Mesodermal cell (in vitro differentiated cells): Measurements from ENCODE around the gene AUTS2.

Experiments
- H3K27ac ChIP-seq: 2 replicates; pipeline ENCODE4 v1.7.0; 2013; ENCODE audit warnings: mild to moderate bottlenecking, low read depth, low read length, moderate library complexity; ENCODE audit not compliant: severe bottlenecking
- H3K36me3 ChIP-seq: 2 replicates; pipeline ENCODE4 v1.7.1; 2013; ENCODE audit warnings: mild to moderate bottlenecking, low read length, moderate library complexity; ENCODE audit not compliant: control insufficient read depth, insufficient read depth
- H3K4me1 ChIP-seq: one replicate; pipeline ENCODE4 v1.7.1; 2013; ENCODE audit warnings: mild to moderate bottlenecking, low read length; ENCODE audit not compliant: insufficient read depth, control insufficient read depth, poor library complexity, severe bottlenecking
- H3K4me3 ChIP-seq: 2 replicates; pipeline ENCODE4 v1.7.0; 2013; ENCODE audit warnings: low read length, control low read depth, mild to moderate bottlenecking; ENCODE audit not compliant: insufficient read depth, poor library complexity, severe bottlenecking; ENCODE audit errors: extremely low read depth
- H3K9me3 ChIP-seq: 2 replicates; pipeline ENCODE4 v1.7.1; 2013; ENCODE audit warnings: mild to moderate bottlenecking, low read length, moderate library complexity; ENCODE audit not compliant: control insufficient read depth
- WGBS, 2 experiments: methylation state at CpG; one replicate each; pipeline ENCODE4 v1.1.5; 2013; ENCODE audit warnings: missing lambda C conversion rate in 2 of 2; ENCODE audit not compliant: insufficient coverage in 2 of 2; 5-methylcytosine and 5-hydroxymethylcytosine counted together

The AUTS2 gene

DNA sequence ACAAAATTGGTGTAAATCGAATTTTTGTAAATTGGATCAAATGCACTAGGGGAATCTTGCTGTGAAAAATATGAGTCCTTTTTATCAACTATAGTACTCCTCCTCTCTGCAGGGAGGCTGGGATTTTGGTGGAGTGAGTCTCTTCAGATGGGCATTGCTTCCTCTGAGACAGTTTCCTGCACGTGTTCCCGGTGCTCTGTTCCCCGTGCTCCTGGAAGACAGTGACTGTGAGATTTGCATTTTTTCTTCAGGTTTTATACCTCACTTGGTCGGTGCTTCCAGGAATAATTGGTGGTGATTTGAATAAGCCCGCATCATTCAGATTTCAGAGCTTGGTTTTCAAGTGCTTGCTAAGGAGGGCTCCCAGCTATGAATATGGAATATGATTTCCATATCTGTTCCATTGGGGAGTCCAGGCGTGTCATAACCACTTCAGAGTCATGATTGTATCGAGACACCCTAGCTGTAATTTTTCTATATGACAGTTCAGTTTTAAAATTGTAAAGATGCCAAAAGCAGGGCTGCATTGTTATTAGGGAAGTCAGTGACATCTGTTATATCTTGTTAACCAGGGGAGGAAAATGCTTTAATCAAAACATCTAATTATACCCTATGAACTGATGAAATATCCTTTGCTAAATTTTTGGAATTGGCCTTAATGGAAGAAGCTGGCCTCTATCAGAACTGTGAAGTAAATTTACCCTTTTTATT lies 12.3 kb downstream of the AUTS2 start:
- WGBS, 2 experiments, result 10 to 29% methylated on average over 2 to 5 of the region's 8 CpGs
- Histone ChIP-seq H3K27ac (no peak overlapping the region), H3K4me3 (no peak overlapping the region)

DNA sequence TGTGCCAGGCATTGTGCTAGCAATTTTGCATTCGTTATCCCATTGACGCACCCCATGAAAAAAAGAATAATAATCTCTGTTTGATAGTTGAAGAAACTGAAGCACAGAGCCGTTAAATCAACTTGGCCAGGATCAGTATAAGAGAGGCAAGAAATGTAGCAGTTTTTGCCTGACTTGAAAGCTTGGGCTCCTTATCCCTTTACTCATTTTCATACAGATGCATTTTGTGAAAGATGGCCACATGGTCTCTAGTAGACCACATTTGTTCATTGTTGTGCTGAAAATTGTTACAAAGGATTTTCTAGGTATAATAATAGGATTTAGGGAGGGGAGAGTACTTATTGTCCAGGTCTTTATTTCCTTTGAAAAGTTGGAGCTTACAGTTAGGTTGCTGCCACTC lies 14.7 kb downstream of the AUTS2 start:
- whole genome bisulfite sequencing, 2 experiments, result 85 to 100% methylated on average over 2 to 3 of the region's 3 CpGs
- H3K9me3 ChIP-seq, result no peaks in the 10 kb centered on the region
- H3K4me1 ChIP-seq, result peaks cover 21% of the 10 kb centered on the region
- no peaks in the 10 kb centered on the region for H3K36me3 ChIP-seq
- no peak overlapping the region for H3K27ac ChIP-seq
- H3K4me3 ChIP-seq, result no peak overlapping the region

More for the DNA sequence above, 12.3 kb downstream of the AUTS2 start:
- Histone ChIP-seq H3K4me1 (peaks cover 9% of the 10 kb centered on the region), H3K9me3 (no peaks in the 10 kb centered on the region), H3K36me3 (no peaks in the 10 kb centered on the region)

DNA sequence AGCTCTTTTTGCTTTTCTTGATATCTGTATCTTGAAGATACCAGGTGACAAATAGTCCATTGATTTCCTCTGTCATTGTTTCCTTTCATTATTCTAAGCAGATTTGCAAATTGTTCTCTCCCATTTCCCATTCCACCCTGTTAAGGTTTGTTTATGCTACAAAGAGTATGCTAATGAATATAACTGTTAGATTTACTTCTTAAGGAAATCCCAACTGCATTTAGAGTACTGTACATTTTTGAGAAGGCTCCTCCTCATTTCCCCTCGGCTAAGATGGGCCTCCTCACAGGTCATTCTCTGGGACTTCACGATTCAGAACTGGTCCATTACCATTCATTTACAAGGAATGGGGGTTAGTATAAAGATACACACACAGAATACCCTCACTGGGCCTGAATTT lies 15.6 kb downstream of the AUTS2 start:
- Histone ChIP-seq H3K4me1 (peaks cover 21% of the 10 kb centered on the region), H3K36me3 (no peaks in the 10 kb centered on the region), H3K27ac (no peak overlapping the region), H3K4me3 (no peak overlapping the region), H3K9me3 (no peaks in the 10 kb centered on the region)
- no CpG with 5 or more reads among the region's 2 CpGs for WGBS, 2 experiments

DNA sequence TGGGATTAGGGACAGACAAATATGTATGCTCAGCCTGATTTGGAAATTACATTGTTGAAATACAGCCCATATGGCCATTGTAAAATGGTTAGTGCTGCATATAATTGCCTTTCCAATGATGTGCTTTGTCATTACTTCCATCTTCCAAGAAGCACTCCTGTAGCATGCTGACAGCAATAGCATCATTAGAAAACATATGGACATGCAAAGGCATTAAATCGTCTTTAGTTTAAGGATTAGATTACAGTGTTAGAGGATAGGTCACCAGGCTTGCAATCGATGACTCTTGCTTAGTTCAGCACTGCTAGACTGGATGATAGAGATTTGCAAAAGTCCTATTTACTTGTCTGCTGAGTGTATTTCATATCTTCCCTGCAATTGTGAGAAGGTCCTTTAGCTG lies 17.4 kb downstream of the AUTS2 start:
- Histone ChIP-seq H3K27ac (no peak overlapping the region), H3K4me3 (no peak overlapping the region), H3K36me3 (no peaks in the 10 kb centered on the region), H3K4me1 (peaks cover 26% of the 10 kb centered on the region), H3K9me3 (no peaks in the 10 kb centered on the region)
- 96% methylated on average over 2 of the region's 2 CpGs for WGBS, 2 experiments

DNA sequence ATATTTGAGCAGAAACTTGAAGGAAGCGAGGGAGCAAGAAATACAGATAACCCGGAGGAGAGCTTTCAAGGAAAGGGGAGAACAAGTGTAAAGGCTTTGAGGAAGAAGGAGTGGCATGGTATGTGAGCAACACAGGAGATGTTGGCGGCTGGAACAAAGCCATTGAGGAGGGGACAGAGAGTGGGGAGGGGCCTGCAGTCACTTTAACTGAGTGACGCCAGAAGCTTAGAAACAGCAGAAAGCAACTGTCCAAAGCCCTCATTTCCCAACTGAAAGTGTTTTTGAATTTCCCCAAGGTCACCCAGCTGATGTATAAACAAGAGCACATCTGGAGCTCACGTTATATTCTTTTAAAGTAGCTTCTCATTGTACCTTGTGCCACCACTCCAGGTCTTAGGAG lies 19.1 kb downstream of the AUTS2 start:
- WGBS, 2 experiments, result 42 to 44% methylated on average over 5 of the region's 5 CpGs
- Histone ChIP-seq H3K4me3 (no peak overlapping the region), H3K9me3 (no peaks in the 10 kb centered on the region), H3K36me3 (no peaks in the 10 kb centered on the region), H3K27ac (no peak overlapping the region), H3K4me1 (peaks cover 38% of the 10 kb centered on the region)

DNA sequence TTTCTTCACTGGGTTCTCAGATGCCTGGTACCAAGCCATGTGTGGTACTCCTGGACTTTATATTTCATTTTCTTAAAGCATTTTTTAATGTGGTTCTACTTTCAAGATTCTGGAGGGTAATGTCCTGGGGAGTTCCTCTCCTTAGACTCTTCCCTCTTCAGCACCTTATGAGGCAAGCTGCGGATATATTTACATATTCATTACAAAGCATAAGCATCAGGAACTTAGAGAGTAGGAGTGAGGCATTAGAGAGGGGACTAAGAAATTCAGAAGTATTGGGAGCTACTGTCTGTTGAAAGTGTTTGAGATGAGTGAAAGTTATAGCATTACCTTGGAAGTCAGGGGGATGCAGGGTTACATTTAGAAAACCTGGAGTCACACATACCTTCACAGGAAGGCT lies 20.8 kb downstream of the AUTS2 start:
- no CpG with 5 or more reads among the region's 1 CpG for whole genome bisulfite sequencing, 2 experiments
- H3K4me3 ChIP-seq, result no peak overlapping the region
- H3K9me3 ChIP-seq, result no peaks in the 10 kb centered on the region
- no peaks in the 10 kb centered on the region for H3K36me3 ChIP-seq
- H3K4me1 ChIP-seq, result peaks cover 49% of the 10 kb centered on the region
- H3K27ac ChIP-seq, result no peak overlapping the region

DNA sequence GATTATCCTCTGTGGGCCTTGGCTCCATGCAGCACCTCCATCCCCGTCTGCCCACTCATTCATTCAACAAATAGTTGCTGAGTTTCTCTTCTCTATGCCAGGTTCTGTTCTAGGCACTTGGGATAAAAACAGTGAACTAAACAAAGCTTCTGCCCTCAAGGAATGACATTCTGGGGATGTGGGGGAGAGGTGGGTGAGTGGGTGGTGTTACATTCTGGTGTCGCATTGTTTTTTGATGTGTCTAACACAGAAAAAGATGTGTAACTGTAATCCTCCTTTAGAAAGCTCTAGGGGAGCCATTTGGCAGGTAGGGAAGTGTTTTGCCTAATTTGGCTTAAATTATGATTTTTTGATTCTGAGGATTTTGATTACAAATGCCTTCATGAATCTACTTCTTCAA lies 21.4 kb downstream of the AUTS2 start:
- Histone ChIP-seq H3K4me1 (peaks cover 51% of the 10 kb centered on the region), H3K9me3 (no peaks in the 10 kb centered on the region), H3K4me3 (no peak overlapping the region), H3K36me3 (no peaks in the 10 kb centered on the region), H3K27ac (no peak overlapping the region)
- WGBS, 2 experiments, result 80 to 90% methylated on average over 1 to 2 of the region's 2 CpGs

DNA sequence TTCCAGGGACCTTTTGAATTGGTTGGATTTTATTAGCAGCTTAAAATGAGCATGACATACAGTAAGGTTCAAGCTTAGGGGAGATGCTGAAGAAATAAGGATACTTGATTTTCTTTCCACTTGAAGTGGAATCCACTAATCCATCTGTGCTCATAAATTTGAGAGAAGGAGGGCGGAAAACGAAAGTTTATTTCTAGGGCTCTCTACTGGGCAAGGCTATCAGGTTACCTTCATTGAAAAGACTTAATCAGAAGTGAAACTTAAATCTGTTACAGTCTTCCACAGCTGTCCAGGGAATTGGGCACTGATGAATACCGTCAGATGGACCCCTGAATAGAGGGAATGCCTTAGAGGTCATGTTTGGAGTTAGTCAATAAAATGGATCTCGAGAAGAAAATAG lies 21.8 kb downstream of the AUTS2 start:
- 36 to 66% methylated on average over 2 to 4 of the region's 4 CpGs for WGBS, 2 experiments
- no peaks in the 10 kb centered on the region for H3K36me3 ChIP-seq
- H3K4me3 ChIP-seq, result no peak overlapping the region
- no peaks in the 10 kb centered on the region for H3K9me3 ChIP-seq
- peaks cover 56% of the 10 kb centered on the region for H3K4me1 ChIP-seq
- no peak overlapping the region for H3K27ac ChIP-seq

DNA sequence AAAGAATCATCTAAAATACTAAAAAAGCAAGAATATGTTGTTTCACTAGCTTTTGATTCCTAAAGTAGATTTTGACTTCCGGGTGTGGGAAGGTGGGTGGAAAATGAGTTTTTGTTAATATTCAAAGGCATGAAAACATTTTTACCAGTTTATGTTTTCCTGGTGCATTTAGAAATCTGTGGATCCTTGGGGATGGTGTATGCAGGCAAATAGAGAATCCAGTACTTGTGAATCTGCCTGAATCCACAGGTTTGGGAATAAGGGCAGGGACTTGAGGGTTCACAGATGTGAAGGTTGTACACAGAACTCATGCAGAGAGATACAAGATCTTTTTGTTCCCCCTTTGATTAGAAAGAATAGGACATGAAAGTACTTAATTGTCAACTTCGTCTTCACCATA lies 22.4 kb downstream of the AUTS2 start:
- no peaks in the 10 kb centered on the region for H3K9me3 ChIP-seq
- peaks cover 61% of the 10 kb centered on the region for H3K4me1 ChIP-seq

DNA sequence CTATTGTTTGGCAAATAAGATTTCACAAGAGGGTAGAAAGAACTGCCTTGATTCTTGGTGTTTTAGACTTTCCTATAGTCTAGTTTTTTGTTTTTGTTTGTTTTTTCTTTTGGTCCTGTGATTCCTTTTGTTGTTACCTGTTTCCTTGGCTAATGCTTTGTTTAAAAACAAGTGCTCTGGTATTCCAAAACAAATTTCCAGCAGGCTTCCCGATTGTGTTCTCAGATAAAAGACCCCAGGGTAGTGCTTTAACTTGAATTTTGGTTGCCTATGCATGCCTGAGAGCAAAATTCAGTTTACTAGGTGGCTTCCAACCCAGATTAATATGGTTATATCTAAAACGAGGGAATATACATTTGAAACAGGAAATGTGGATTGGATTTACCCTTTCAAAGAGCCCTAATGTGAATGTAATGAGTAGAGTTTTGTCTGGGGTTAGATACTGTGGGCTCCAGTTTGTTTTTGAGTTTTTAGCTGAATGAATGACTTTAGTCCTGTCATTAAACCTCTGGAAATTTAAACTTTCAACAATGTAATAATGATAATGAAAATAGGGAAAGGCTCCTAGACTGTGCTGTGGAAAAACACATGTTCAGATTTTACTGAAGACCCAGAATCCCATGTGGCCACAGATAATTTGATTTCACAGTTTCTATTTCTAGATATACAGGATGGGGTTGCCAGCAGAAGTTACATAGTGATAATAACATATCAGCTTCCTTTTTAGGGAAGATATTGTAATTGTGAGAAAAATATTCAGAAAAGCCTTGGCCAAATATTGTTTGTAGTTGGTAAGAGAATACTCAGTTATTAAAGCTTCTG lies 23.9 kb downstream of the AUTS2 start:
- WGBS, 2 experiments, result 0% methylated on average over 2 of the region's 2 CpGs; no CpG with 5 or more reads in 1 of the 2 experiments
- Histone ChIP-seq H3K9me3 (no peaks in the 10 kb centered on the region), H3K4me1 (peaks cover 60% of the 10 kb centered on the region), H3K4me3 (no peak overlapping the region), H3K27ac (peak overlapping the region; percentile 24), H3K36me3 (no peaks in the 10 kb centered on the region)

More for the DNA sequence above, 22.4 kb downstream of the AUTS2 start:
- H3K4me3 ChIP-seq, result no peak overlapping the region
- whole genome bisulfite sequencing, 2 experiments, result no CpG with 5 or more reads among the region's 2 CpGs
- H3K27ac ChIP-seq, result peak overlapping the region; percentile 20
- no peaks in the 10 kb centered on the region for H3K36me3 ChIP-seq

DNA sequence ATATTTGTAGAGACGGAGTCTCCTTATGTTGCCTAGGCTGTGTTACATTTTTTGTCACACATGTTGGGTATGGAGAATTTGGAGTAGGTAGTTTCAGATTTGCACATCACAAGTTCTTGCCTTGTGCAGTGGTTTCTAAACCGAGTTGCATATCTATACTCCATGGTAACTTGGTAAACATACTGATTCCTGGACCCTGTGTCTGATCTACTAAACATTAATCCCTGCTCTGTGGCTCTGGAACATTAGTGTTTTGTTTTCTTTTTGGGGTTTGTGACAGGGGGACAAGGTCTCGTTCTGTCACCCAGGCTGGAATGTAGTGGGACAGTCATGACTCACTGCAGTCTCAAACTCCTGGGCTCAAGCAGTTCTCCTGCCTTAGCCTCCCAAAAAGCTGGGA lies 24.7 kb downstream of the AUTS2 start:
- Histone ChIP-seq H3K27ac (no peak overlapping the region), H3K4me3 (no peak overlapping the region), H3K4me1 (peaks cover 54% of the 10 kb centered on the region), H3K9me3 (no peaks in the 10 kb centered on the region), H3K36me3 (no peaks in the 10 kb centered on the region)
- WGBS, 2 experiments, result 80 to 100% methylated on average over 1 of the region's 3 CpGs
